H1 (cell line): ENCODE data around the gene RPA3.

Experiments used
- CHD2 ChIP-seq: IDR thresholded peaks from 2 replicates; pipeline ENCODE4 v1.6.1; 2012; ENCODE audit warnings: low read length, improper control_type of control experiment
- CTCF ChIP-seq, 3 experiments: IDR thresholded peaks; 1 replicate in 2 of 3; 2 replicates in 1 of 3; pipeline versions ENCODE4 v1.5.1 to v1.6.1; 2011; ENCODE audit warnings: low read length in 3 of 3, mild to moderate bottlenecking in 3 of 3, inconsistent platforms in 2 of 3, low read depth in 1 of 3, moderate library complexity in 1 of 3; ENCODE audit not compliant: insufficient read depth in 1 of 3; ENCODE audit errors: control extremely low read depth in 1 of 3
- EP300 ChIP-seq, 2 experiments: IDR thresholded peaks; 1 replicate in 1 of 2; 2 replicates in 1 of 2; pipeline ENCODE4 v1.6.1; 2011 to 2012; ENCODE audit warnings: low read depth in 2 of 2, low read length in 2 of 2, mild to moderate bottlenecking in 2 of 2, borderline replicate concordance in 1 of 2, inconsistent platforms in 1 of 2, moderate library complexity in 1 of 2
- EZH2 ChIP-seq: fragments of 200-600 bp; sonication (generic); IDR thresholded peaks from 2 replicates; pipeline ENCODE4 v1.7.1; 2012; ENCODE audit warnings: low read depth, mild to moderate bottlenecking, moderate library complexity, low read length, inconsistent platforms; ENCODE audit not compliant: severe bottlenecking
- GTF2F1 ChIP-seq: IDR thresholded peaks from 2 replicates; pipeline ENCODE4 v1.6.1; 2012; ENCODE audit warnings: low read depth, low read length, improper control_type of control experiment, borderline replicate concordance
- HDAC2 ChIP-seq, 2 experiments: fragments of 300-600 bp in 1 of 2; sonication (generic) in 1 of 2; IDR thresholded peaks; 2 replicates each; pipeline ENCODE4 v1.6.1; 2011 to 2012; ENCODE audit warnings: low read depth in 2 of 2, low read length in 2 of 2, mild to moderate bottlenecking in 2 of 2, moderate library complexity in 2 of 2, borderline replicate concordance in 1 of 2, inconsistent platforms in 1 of 2
- PHF8 ChIP-seq: fragments of 200-600 bp; sonication (generic); conservative IDR thresholded peaks from 2 replicates; pipeline ENCODE4 v1.7.1; 2012; ENCODE audit warnings: low read depth, mild to moderate bottlenecking, inconsistent platforms, low read length, moderate library complexity
- POLR2A ChIP-seq, 2 experiments: IDR thresholded peaks; 1 replicate in 1 of 2; 2 replicates in 1 of 2; pipeline ENCODE4 v1.6.1; 2011; ENCODE audit warnings: low read depth in 2 of 2, low read length in 2 of 2, mild to moderate bottlenecking in 2 of 2; ENCODE audit errors: control extremely low read depth in 1 of 2
- POLR2AphosphoS5 ChIP-seq: IDR thresholded peaks from 2 replicates; pipeline ENCODE4 v1.6.1; 2011; ENCODE audit warnings: low read depth, low read length
- RNF2 ChIP-seq: fragments of 200-900, 300-1000 bp; sonication (generic); IDR thresholded peaks from 2 replicates; pipeline ENCODE4 v1.7.1; 2016; ENCODE audit warnings: borderline replicate concordance, low read depth, mild to moderate bottlenecking, antibody characterized with exemption, low read length; ENCODE audit not compliant: poor library complexity, severe bottlenecking; ENCODE audit errors: missing control alignments
- SP2 ChIP-seq: IDR thresholded peaks from 2 replicates; pipeline ENCODE4 v1.6.1; 2012; ENCODE audit warnings: mild to moderate bottlenecking, low read length, inconsistent platforms
- ZNF274 ChIP-seq: IDR thresholded peaks from 2 replicates; pipeline ENCODE4 v1.7.0; 2012; ENCODE audit warnings: low read length, borderline replicate concordance; ENCODE audit errors: extremely low read depth

- no peak for TF ChIP-seq EZH2
- no peak for TF ChIP-seq GTF2F1
- no peak for TF ChIP-seq EP300 (IDR thresholded peaks at IDR 0.05; ENCODE audit: borderline replicate concordance in 1 of 2, low read depth in 2 of 2, low read length in 2 of 2)
- TF ChIP-seq RNF2: no peak
- TF ChIP-seq POLR2A (IDR thresholded peaks at IDR 0.05; ENCODE audit: control extremely low read depth in 1 of 2, low read depth in 2 of 2, low read length in 2 of 2): no peak
- no peak for TF ChIP-seq CTCF (IDR thresholded peaks at IDR 0.05; ENCODE audit: control extremely low read depth in 1 of 3, insufficient read depth in 1 of 3, low read depth in 1 of 3, low read length in 3 of 3)
- no peak for TF ChIP-seq ZNF274
- no peak for TF ChIP-seq POLR2AphosphoS5
- no peak for TF ChIP-seq HDAC2 (IDR thresholded peaks at IDR 0.05; ENCODE audit: borderline replicate concordance in 1 of 2, low read depth in 2 of 2, low read length in 2 of 2)
- TF ChIP-seq PHF8: no peak
- no peak for TF ChIP-seq SP2
- no peak for TF ChIP-seq CHD2
These were observed 48.3 kb upstream of the RPA3 start for GRCh38 chr7:7766671-7767070.
